SK-N-SH (cell line): ENCODE results near the gene FSTL5. TPM values are rescaled to one million over a fixed set of nuclear protein-coding genes. Genes with fewer than 3 reads are reported as not detected.

Source experiments
- CTCF ChIA-PET: fragments of 300-600, 350-600 bp; formaldehyde crosslinking; extraction: SDS; loops from one replicate; lab custom pipeline; 2021; lab: Yijun Ruan, JAX
- POLR2A ChIA-PET: fragments of 350-600 bp; sonication (Branson Sonifier 250); formaldehyde crosslinking; extraction: SDS; loops from one replicate; lab custom pipeline; 2020; ENCODE audit warnings: antibody characterized with exemption, inconsistent platforms; lab: Yijun Ruan, JAX
- DNase-seq: peaks from one replicate; pipeline ENCODE4 v3.0.0; 2012
- H2AFZ ChIP-seq: fragments of 200-600 bp; sonication (generic); 2 replicates; pipeline ENCODE4 v1.8.1; 2016; ENCODE audit warnings: antibody characterized with exemption, mild to moderate bottlenecking, low read depth
- H3F3A ChIP-seq: fragments of 200-600 bp; sonication (generic); replicated peaks from 2 replicates; pipeline ENCODE3; 2016; ENCODE audit warnings: antibody characterized with exemption, mild to moderate bottlenecking; ENCODE audit not compliant: insufficient read depth
- H3K27ac ChIP-seq, 2 experiments: fragments of 200-500 bp in 1 of 2; fragments of 200-600 bp in 1 of 2; sonication (Bioruptor generic) in 1 of 2; sonication (generic), shearing (Covaris generic) in 1 of 2; 2 replicates each; pipeline versions ENCODE4 v1.5.1 to v1.6.1; 2014 to 2016; ENCODE audit warnings: low read depth in 2 of 2, inconsistent platforms in 1 of 2, low read length in 1 of 2, mild to moderate bottlenecking in 1 of 2, mixed read lengths in 1 of 2
- H3K27me3 ChIP-seq: fragments of 200-600 bp; sonication (generic), shearing (Covaris generic); 2 replicates; pipeline ENCODE4 v1.6.1; 2016; ENCODE audit warnings: mixed run types; ENCODE audit not compliant: insufficient read depth
- H3K36me3 ChIP-seq, 2 experiments: fragments of 200-500 bp in 1 of 2; fragments of 200-600 bp in 1 of 2; sonication (Bioruptor generic) in 1 of 2; sonication (generic) in 1 of 2; replicated peaks in 1 of 2; 2 replicates each; pipeline versions ENCODE3 to v1.5.1; 2014 to 2016; ENCODE audit warnings: low read length in 1 of 2, mild to moderate bottlenecking in 1 of 2; ENCODE audit not compliant: insufficient read depth in 2 of 2, control insufficient read depth in 1 of 2
- H3K4me1 ChIP-seq, 2 experiments: fragments of 200-500 bp in 1 of 2; fragments of 200-600 bp in 1 of 2; sonication (Bioruptor generic) in 1 of 2; sonication (generic), shearing (Covaris generic) in 1 of 2; 2 replicates each; pipeline versions ENCODE4 v1.5.1 to v1.6.1; 2014 to 2016; ENCODE audit warnings: low read depth in 1 of 2, low read length in 1 of 2, mixed run types in 1 of 2; ENCODE audit not compliant: insufficient read depth in 2 of 2, control insufficient read depth in 1 of 2
- H3K4me2 ChIP-seq: fragments of 200-600 bp; sonication (generic), shearing (Covaris generic); 2 replicates; pipeline ENCODE4 v1.6.1; 2017; ENCODE audit warnings: mixed run types
- H3K4me3 ChIP-seq, 2 experiments: fragments of 200-500 bp in 1 of 2; fragments of 200-600 bp in 1 of 2; sonication (Bioruptor generic) in 1 of 2; sonication (generic), shearing (Covaris generic) in 1 of 2; 2 replicates each; pipeline versions ENCODE4 v1.5.1 to v1.8.1; 2014 to 2016; ENCODE audit warnings: low read depth in 2 of 2, inconsistent platforms in 1 of 2, low read length in 1 of 2, mild to moderate bottlenecking in 1 of 2, mixed read lengths in 1 of 2, moderate library complexity in 1 of 2
- H3K79me2 ChIP-seq: fragments of 200-600 bp; sonication (generic); 2 replicates; pipeline ENCODE4 v1.8.1; 2017; ENCODE audit warnings: mild to moderate bottlenecking; ENCODE audit not compliant: insufficient read depth
- H3K9ac ChIP-seq: fragments of 200-600 bp; sonication (generic); 2 replicates; pipeline ENCODE4 v1.6.1; 2017; ENCODE audit warnings: mixed run types
- H3K9me2 ChIP-seq: fragments of 200-600 bp; sonication (generic); 2 replicates; pipeline ENCODE4 v1.6.1; 2017; ENCODE audit warnings: mixed run types
- H3K9me3 ChIP-seq: fragments of 200-600 bp; sonication (generic); 2 replicates; pipeline ENCODE4 v1.6.1; 2017; ENCODE audit warnings: mixed run types, mild to moderate bottlenecking, moderate library complexity
- H4K20me1 ChIP-seq: fragments of 200-600 bp; sonication (generic); 2 replicates; pipeline ENCODE4 v1.6.1; 2017; ENCODE audit warnings: mild to moderate bottlenecking, mixed run types; ENCODE audit not compliant: insufficient read depth
- CHD2 ChIP-seq: fragments of 150-350 bp; IDR thresholded peaks from 2 replicates; pipeline ENCODE4 v1.6.1; 2018; ENCODE audit warnings: low read length; ENCODE audit not compliant: partially characterized antibody
- ELF1 ChIP-seq: IDR thresholded peaks from 2 replicates; pipeline ENCODE4 v1.4.0; 2012
- EP300 ChIP-seq, 2 experiments: IDR thresholded peaks; 2 replicates each; pipeline versions ENCODE4 v1.4.0 to v1.6.1; 2012; ENCODE audit warnings: borderline replicate concordance in 1 of 2, low read depth in 1 of 2, low read length in 1 of 2
- EZH2phosphoT487 ChIP-seq: fragments of 200-600 bp; sonication (generic); IDR thresholded peaks from 2 replicates; pipeline ENCODE4 v1.6.1; 2017; ENCODE audit warnings: low read depth, mixed run types, mild to moderate bottlenecking, antibody characterized with exemption, moderate library complexity, borderline replicate concordance
- FOXJ3 ChIP-seq: sonication (generic); formaldehyde crosslinking; IDR thresholded peaks from 2 replicates; pipeline ENCODE4 v1.5.1; 2020; ENCODE audit warnings: mild to moderate bottlenecking, missing genetic modification reagents
- GABPA ChIP-seq: IDR thresholded peaks from 2 replicates; pipeline ENCODE4 v1.4.0; 2012; ENCODE audit warnings: low read depth, mild to moderate bottlenecking
- GATA2 ChIP-seq: sonication (generic); formaldehyde crosslinking; IDR thresholded peaks from 2 replicates; pipeline ENCODE4 v1.5.0; 2020; ENCODE audit warnings: mild to moderate bottlenecking, missing genetic modification reagents
- IRF3 ChIP-seq: fragments of 150-350 bp; IDR thresholded peaks from 2 replicates; pipeline ENCODE4 v1.6.1; 2016; ENCODE audit warnings: mild to moderate bottlenecking, low read depth, low read length
- MAX ChIP-seq: IDR thresholded peaks from 2 replicates; pipeline ENCODE4 v1.4.0; 2012; ENCODE audit warnings: low read depth
- NFIC ChIP-seq: IDR thresholded peaks from 2 replicates; pipeline ENCODE4 v1.4.0; 2012; ENCODE audit warnings: borderline replicate concordance
- NRF1 ChIP-seq: IDR thresholded peaks from 2 replicates; pipeline ENCODE4 v1.6.1; 2012; ENCODE audit warnings: low read depth, mild to moderate bottlenecking, low read length
- RCOR1 ChIP-seq: fragments of 150-350 bp; IDR thresholded peaks from 2 replicates; pipeline ENCODE4 v1.6.1; 2017; ENCODE audit warnings: antibody characterized with exemption, low read length
- REST ChIP-seq: IDR thresholded peaks from 2 replicates; pipeline ENCODE4 v1.6.1; 2012; ENCODE audit warnings: mild to moderate bottlenecking, low read depth, low read length, moderate library complexity
- SIN3A ChIP-seq: IDR thresholded peaks from 2 replicates; pipeline ENCODE4 v1.6.1; 2012; ENCODE audit warnings: low read depth, mild to moderate bottlenecking, low read length, moderate library complexity, borderline replicate concordance
- TEAD4 ChIP-seq: IDR thresholded peaks from 2 replicates; pipeline ENCODE4 v1.4.0; 2012; ENCODE audit warnings: mild to moderate bottlenecking, borderline replicate concordance; ENCODE audit not compliant: insufficient read depth
- USF2 ChIP-seq: fragments of 150-350 bp; IDR thresholded peaks from 2 replicates; pipeline ENCODE4 v1.6.1; 2017; ENCODE audit warnings: antibody characterized with exemption, low read length, low read depth, borderline replicate concordance
- YY1 ChIP-seq: IDR thresholded peaks from 2 replicates; pipeline ENCODE4 v1.4.0; 2012; ENCODE audit warnings: low read depth, mild to moderate bottlenecking
- WGBS: methylation state at CpG from one replicate; pipeline ENCODE4 v1.1.6; 2017; ENCODE audit warnings: low lambda C conversion rate; 5-methylcytosine and 5-hydroxymethylcytosine counted together
- polyA plus RNA-seq, 3 experiments: library from polyadenylated mRNA; depleted of rRNA; stranded (reverse); fragments of >200 nt; gene quantifications; 2 replicates each; pipeline ENCODE4 v1.2.3, GENCODE V29; 2012
- TF ChIP-seq, protein P1 (sequence below): IDR thresholded peaks from 2 replicates; pipeline ENCODE4; 2012
- TF ChIP-seq, protein P2 (sequence below): fragments of 200-600 bp; sonication (generic); IDR thresholded peaks from 2 replicates; pipeline ENCODE4 v1.6.1; 2017; ENCODE audit warnings: antibody characterized with exemption, mild to moderate bottlenecking, moderate library complexity
- TF ChIP-seq, protein P3 (sequence below): IDR thresholded peaks from 2 replicates; pipeline ENCODE4 v1.4.0; 2012; ENCODE audit warnings: low read depth, borderline replicate concordance

The FSTL5 gene
- polyA plus RNA-seq, 1 of the 3 experiments (the other 2 are of a cell fraction) = 0.07 TPM

DNA sequence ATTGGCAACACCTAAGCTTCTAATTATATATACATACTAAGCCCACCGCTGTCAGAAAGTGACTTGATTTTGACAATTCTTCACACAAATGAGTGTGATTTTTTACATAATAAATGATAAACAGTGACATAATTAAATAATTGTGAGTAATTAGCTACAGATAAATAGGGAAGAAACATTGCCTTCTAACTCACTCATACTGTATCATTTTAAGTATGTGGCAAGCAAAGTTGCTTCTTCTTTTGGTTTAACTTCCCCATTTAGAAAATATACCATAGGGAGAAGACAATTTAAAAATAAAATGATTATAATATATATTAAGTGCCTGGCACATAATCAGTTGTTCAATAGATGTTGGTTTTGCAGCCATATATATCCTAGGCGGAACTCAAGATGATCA is 644.2 kb downstream of the FSTL5 start:
- POLR2A ChIA-PET = no interaction called here
- Histone ChIP-seq H3K4me1 (peaks cover 0 to 2% of the 10 kb centered on the region in 2 experiments; a peak in 2 of 4 replicates), H3K36me3 (no peaks in the 10 kb centered on the region), H3K27ac (no peak overlapping the region), H3K9ac (no peak overlapping the region), H3K4me2 (no peak overlapping the region), H3F3A (no peaks in the 10 kb centered on the region), H4K20me1 (no peaks in the 10 kb centered on the region), H3K79me2 (no peaks in the 10 kb centered on the region), H3K27me3 (no peaks in the 10 kb centered on the region), H2AFZ (no peak overlapping the region), H3K9me3 (no peaks in the 10 kb centered on the region), H3K4me3 (no peak overlapping the region), H3K9me2 (no peaks in the 10 kb centered on the region)
- TF ChIP-seq GATA2 (CRISPR knock-in tag) (no peak), CHD2 (no peak), ELF1 (no peak), USF2 (no peak), NFIC (no peak), EP300 (IDR thresholded peaks at IDR 0.05; ENCODE audit: borderline replicate concordance in 1 of 2, low read depth in 1 of 2, low read length in 1 of 2) (no peak), YY1 (no peak), SIN3A (no peak), RCOR1 (no peak), EZH2phosphoT487 (no peak), GABPA (no peak), REST (no peak), MAX (no peak), NRF1 (no peak), FOXJ3 (no peak), IRF3 (no peak), TEAD4 (no peak)
- TF ChIP-seq, protein P1, sequence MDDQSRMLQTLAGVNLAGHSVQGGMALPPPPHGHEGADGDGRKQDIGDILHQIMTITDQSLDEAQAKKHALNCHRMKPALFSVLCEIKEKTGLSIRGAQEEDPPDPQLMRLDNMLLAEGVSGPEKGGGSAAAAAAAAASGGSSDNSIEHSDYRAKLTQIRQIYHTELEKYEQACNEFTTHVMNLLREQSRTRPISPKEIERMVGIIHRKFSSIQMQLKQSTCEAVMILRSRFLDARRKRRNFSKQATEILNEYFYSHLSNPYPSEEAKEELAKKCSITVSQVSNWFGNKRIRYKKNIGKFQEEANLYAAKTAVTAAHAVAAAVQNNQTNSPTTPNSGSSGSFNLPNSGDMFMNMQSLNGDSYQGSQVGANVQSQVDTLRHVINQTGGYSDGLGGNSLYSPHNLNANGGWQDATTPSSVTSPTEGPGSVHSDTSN = no peak
- TF ChIP-seq, protein P2, sequence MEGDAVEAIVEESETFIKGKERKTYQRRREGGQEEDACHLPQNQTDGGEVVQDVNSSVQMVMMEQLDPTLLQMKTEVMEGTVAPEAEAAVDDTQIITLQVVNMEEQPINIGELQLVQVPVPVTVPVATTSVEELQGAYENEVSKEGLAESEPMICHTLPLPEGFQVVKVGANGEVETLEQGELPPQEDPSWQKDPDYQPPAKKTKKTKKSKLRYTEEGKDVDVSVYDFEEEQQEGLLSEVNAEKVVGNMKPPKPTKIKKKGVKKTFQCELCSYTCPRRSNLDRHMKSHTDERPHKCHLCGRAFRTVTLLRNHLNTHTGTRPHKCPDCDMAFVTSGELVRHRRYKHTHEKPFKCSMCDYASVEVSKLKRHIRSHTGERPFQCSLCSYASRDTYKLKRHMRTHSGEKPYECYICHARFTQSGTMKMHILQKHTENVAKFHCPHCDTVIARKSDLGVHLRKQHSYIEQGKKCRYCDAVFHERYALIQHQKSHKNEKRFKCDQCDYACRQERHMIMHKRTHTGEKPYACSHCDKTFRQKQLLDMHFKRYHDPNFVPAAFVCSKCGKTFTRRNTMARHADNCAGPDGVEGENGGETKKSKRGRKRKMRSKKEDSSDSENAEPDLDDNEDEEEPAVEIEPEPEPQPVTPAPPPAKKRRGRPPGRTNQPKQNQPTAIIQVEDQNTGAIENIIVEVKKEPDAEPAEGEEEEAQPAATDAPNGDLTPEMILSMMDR = no peak
- TF ChIP-seq, protein P3, sequence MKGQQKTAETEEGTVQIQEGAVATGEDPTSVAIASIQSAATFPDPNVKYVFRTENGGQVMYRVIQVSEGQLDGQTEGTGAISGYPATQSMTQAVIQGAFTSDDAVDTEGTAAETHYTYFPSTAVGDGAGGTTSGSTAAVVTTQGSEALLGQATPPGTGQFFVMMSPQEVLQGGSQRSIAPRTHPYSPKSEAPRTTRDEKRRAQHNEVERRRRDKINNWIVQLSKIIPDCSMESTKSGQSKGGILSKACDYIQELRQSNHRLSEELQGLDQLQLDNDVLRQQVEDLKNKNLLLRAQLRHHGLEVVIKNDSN = no peak
- no peak for DNase-seq
- CTCF ChIA-PET = no interaction called here
- 85% methylated on average over 2 of the region's 2 CpGs for WGBS
